H9 (cell line): ENCODE measurements around the gene WDR87. TPM values are rescaled to one million over a fixed set of nuclear protein-coding genes. Genes with fewer than 3 reads are reported as not detected.
A peak's percentile ranks its signal among the peaks of the same experiment; 100 is the strongest.

Source experiments
- DNase-seq: peaks from one replicate; pipeline ENCODE4 v3.0.0-alpha.2; 2017
- H2AFZ ChIP-seq: one replicate; pipeline ENCODE4 v1.6.1; 2013; ENCODE audit warnings: mild to moderate bottlenecking, low read length, control low read depth, moderate library complexity
- H2AK5ac ChIP-seq: 2 replicates; pipeline ENCODE4 v1.6.1; 2013; ENCODE audit warnings: low read length, control low read depth, mixed read lengths; ENCODE audit not compliant: insufficient read length
- H2BK120ac ChIP-seq: one replicate; pipeline ENCODE4 v1.6.1; 2013; ENCODE audit warnings: low read depth, mild to moderate bottlenecking, low read length, control low read depth, inconsistent platforms; ENCODE audit not compliant: poor library complexity, severe bottlenecking
- H2BK12ac ChIP-seq: 2 replicates; pipeline ENCODE4 v1.6.1; 2013; ENCODE audit warnings: low read length, control low read depth, mixed read lengths, low read depth; ENCODE audit not compliant: insufficient read length
- H2BK15ac ChIP-seq: 2 replicates; pipeline ENCODE4 v1.6.1; 2013; ENCODE audit warnings: low read depth, low read length, control low read depth
- H2BK20ac ChIP-seq: one replicate; pipeline ENCODE4 v1.6.1; 2013; ENCODE audit warnings: low read depth, mild to moderate bottlenecking, low read length, control low read depth, inconsistent platforms; ENCODE audit not compliant: poor library complexity, severe bottlenecking
- H2BK5ac ChIP-seq: 2 replicates; pipeline ENCODE4 v1.6.1; 2013; ENCODE audit warnings: low read length, control low read depth, mixed read lengths; ENCODE audit not compliant: insufficient read length
- H3K14ac ChIP-seq: 2 replicates; pipeline ENCODE4 v1.6.1; 2013; ENCODE audit warnings: low read length, control low read depth; ENCODE audit not compliant: insufficient read depth
- H3K18ac ChIP-seq: 2 replicates; pipeline ENCODE4 v1.6.1; 2013; ENCODE audit warnings: low read depth, mild to moderate bottlenecking, mixed read lengths, low read length, control low read depth; ENCODE audit not compliant: insufficient read length
- H3K23ac ChIP-seq: 2 replicates; pipeline ENCODE4 v1.6.1; 2013; ENCODE audit warnings: low read length, control low read depth, mixed read lengths, low read depth; ENCODE audit not compliant: insufficient read length
- H3K23me2 ChIP-seq: 2 replicates; pipeline ENCODE4 v1.6.1; 2013; ENCODE audit warnings: low read depth, mild to moderate bottlenecking, mixed read lengths, low read length, control low read depth; ENCODE audit not compliant: insufficient read length, poor library complexity, severe bottlenecking
- H3K27ac ChIP-seq: 2 replicates; pipeline ENCODE4 v1.5.1; 2013; ENCODE audit warnings: low read length, control low read depth, mixed read lengths, low read depth; ENCODE audit not compliant: insufficient read length
- H3K27me3 ChIP-seq: 2 replicates; pipeline ENCODE4 v1.6.1; 2013; ENCODE audit warnings: low read length, control low read depth, inconsistent platforms; ENCODE audit not compliant: insufficient read depth
- H3K4ac ChIP-seq: 2 replicates; pipeline ENCODE4 v1.6.1; 2013; ENCODE audit warnings: low read depth, mild to moderate bottlenecking, control low read depth, inconsistent platforms, low read length, moderate library complexity
- H3K4me1 ChIP-seq: 2 replicates; pipeline ENCODE4 v1.6.1; 2013; ENCODE audit warnings: low read length, control low read depth, inconsistent platforms; ENCODE audit not compliant: insufficient read depth
- H3K4me2 ChIP-seq: 2 replicates; pipeline ENCODE4 v1.6.1; 2013; ENCODE audit warnings: low read length, control low read depth, mixed read lengths; ENCODE audit not compliant: insufficient read length, insufficient read depth
- H3K56ac ChIP-seq: 2 replicates; pipeline ENCODE4 v1.6.1; 2013; ENCODE audit warnings: low read depth, mild to moderate bottlenecking, mixed read lengths, low read length, control low read depth; ENCODE audit not compliant: insufficient read length
- H3K79me1 ChIP-seq: 2 replicates; pipeline ENCODE4 v1.6.1; 2013; ENCODE audit warnings: low read depth, mild to moderate bottlenecking, moderate library complexity, low read length, control low read depth, inconsistent platforms; ENCODE audit not compliant: insufficient read depth, poor library complexity, severe bottlenecking
- H3K79me2 ChIP-seq: 2 replicates; pipeline ENCODE4 v1.6.1; 2013; ENCODE audit warnings: low read length, control low read depth, inconsistent platforms; ENCODE audit not compliant: insufficient read depth
- H3K9ac ChIP-seq: 2 replicates; pipeline ENCODE4 v1.6.1; 2013; ENCODE audit warnings: low read length, control low read depth, mixed read lengths; ENCODE audit not compliant: insufficient read length; ENCODE audit errors: extremely low read depth
- H3K9me3 ChIP-seq: one replicate; pipeline ENCODE4 v1.6.1; 2013; ENCODE audit warnings: low read depth, low read length, inconsistent platforms; ENCODE audit not compliant: control insufficient read depth
- H3T11ph ChIP-seq: one replicate; pipeline ENCODE4 v1.6.1; 2013; ENCODE audit warnings: mild to moderate bottlenecking, low read length, control low read depth, inconsistent platforms
- H4K20me1 ChIP-seq: one replicate; pipeline ENCODE4 v1.6.1; 2013; ENCODE audit not compliant: control insufficient read depth, insufficient read length, insufficient read depth
- H4K5ac ChIP-seq: 2 replicates; pipeline ENCODE4 v1.6.1; 2013; ENCODE audit warnings: low read depth, mild to moderate bottlenecking, mixed read lengths, low read length, control low read depth; ENCODE audit not compliant: insufficient read length
- H4K8ac ChIP-seq: replicated peaks from 2 replicates; pipeline ENCODE4 v1.6.1; 2013; ENCODE audit warnings: low read length, control low read depth, mixed read lengths, low read depth; ENCODE audit not compliant: insufficient read length
- H4K91ac ChIP-seq: 2 replicates; pipeline ENCODE4 v1.6.1; 2013; ENCODE audit warnings: low read depth, mild to moderate bottlenecking, moderate library complexity, mixed read lengths, low read length, control low read depth; ENCODE audit not compliant: insufficient read length
- H3K27ac Mint-ChIP-seq, 3 experiments: 2 replicates in 2 of 3; 3 replicates in 1 of 3; pipeline ENCODE4 v1.8.0; 2020 to 2021; ENCODE audit warnings: mixed read lengths in 3 of 3, mild to moderate bottlenecking in 1 of 3, moderate library complexity in 1 of 3
- H3K27me3 Mint-ChIP-seq: 2 replicates; pipeline ENCODE4 v1.8.0; 2021; ENCODE audit warnings: low read depth, mild to moderate bottlenecking, moderate library complexity, mixed read lengths
- H3K36me3 Mint-ChIP-seq, 3 experiments: 2 replicates in 2 of 3; 3 replicates in 1 of 3; pipeline ENCODE4 v1.8.0; 2020 to 2021; ENCODE audit warnings: low read depth in 3 of 3, mixed read lengths in 3 of 3; ENCODE audit not compliant: insufficient read depth in 1 of 3
- H3K4me1 Mint-ChIP-seq, 2 experiments: 2 replicates each; pipeline ENCODE4 v1.8.0; 2020; ENCODE audit warnings: mixed read lengths in 2 of 2
- H3K4me3 Mint-ChIP-seq, 2 experiments: 2 replicates in 1 of 2; 3 replicates in 1 of 2; pipeline ENCODE4 v1.8.0; 2020 to 2021; ENCODE audit warnings: mild to moderate bottlenecking in 2 of 2, mixed read lengths in 2 of 2, moderate library complexity in 1 of 2
- H3K9me3 Mint-ChIP-seq, 2 experiments: 2 replicates in 1 of 2; 3 replicates in 1 of 2; pipeline ENCODE4 v1.8.0; 2020; ENCODE audit warnings: mild to moderate bottlenecking in 2 of 2, mixed read lengths in 2 of 2, moderate library complexity in 1 of 2
- WGBS: extraction: QIAGEN DNeasy Blood & Tissue Kit; methylation state at CpG from one replicate; pipeline ENCODE4 v1.1.7; 2013; ENCODE audit warnings: missing lambda C conversion rate, low lambda C conversion rate, mixed read lengths; ENCODE audit not compliant: insufficient read length; ENCODE audit errors: extremely low coverage; 5-methylcytosine and 5-hydroxymethylcytosine counted together
- total RNA-seq: library from RNA; stranded (reverse); gene quantifications from 2 replicates; pipeline ENCODE4 v1.2.1, GENCODE V29; 2021
- TF ChIP-seq, protein P1 (sequence below): fragments of 200-600 bp; sonication (generic); conservative IDR thresholded peaks from 3 replicates; pipeline ENCODE4 v1.8.0; 2021; ENCODE audit warnings: antibody characterized with exemption, mild to moderate bottlenecking

WDR87 gene
- total RNA-seq, 1 experiment from 2014 or later = not detected

DNA sequence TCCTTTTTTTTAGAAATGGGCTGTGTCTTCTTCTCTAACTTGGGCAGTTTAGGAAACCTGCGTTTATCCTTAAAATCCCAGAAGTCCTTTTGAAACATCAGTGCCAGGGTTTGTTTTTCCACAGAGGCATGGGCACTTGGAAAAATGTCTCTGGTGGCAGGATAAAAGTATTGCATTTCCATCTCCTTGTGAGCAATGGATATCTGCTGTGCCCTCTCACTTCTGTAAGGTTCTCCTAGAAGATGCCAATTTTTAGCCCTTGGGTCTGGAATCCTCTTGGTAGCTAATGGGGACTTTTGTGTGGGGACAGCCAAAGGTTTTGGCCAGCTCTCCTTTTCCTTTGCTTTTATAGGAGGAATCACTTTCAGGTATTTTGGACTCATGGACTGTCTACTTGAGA, 21.0 kb downstream of the WDR87 start:
- Mint-ChIP-seq H3K27me3 (peaks cover 4% of the 10 kb centered on the region), H3K4me3 (no peak overlapping the region), H3K27ac (no peak overlapping the region), H3K36me3 (peaks cover 0 to 2% (median 0%) of the 10 kb centered on the region in 3 experiments; a peak in 2 of 7 replicates), H3K9me3 (peaks cover 22 to 29% of the 10 kb centered on the region in 2 experiments), H3K4me1 (no peaks in the 10 kb centered on the region)
- DNase-seq = no peak
- H4K20me1 ChIP-seq = no peaks in the 10 kb centered on the region
- H3K4me2 ChIP-seq = no peak overlapping the region
- WGBS = no CpG with 5 or more reads among the region's 1 CpG
- no peak overlapping the region for H3K18ac ChIP-seq
- no peak overlapping the region for H3K14ac ChIP-seq
- no peaks in the 10 kb centered on the region for H3K4me1 ChIP-seq
- no peak overlapping the region for H4K8ac ChIP-seq
- H4K91ac ChIP-seq = no peak overlapping the region
- H3K56ac ChIP-seq = no peak overlapping the region
- H3K27me3 ChIP-seq = no peaks in the 10 kb centered on the region
- TF ChIP-seq, protein P1, sequence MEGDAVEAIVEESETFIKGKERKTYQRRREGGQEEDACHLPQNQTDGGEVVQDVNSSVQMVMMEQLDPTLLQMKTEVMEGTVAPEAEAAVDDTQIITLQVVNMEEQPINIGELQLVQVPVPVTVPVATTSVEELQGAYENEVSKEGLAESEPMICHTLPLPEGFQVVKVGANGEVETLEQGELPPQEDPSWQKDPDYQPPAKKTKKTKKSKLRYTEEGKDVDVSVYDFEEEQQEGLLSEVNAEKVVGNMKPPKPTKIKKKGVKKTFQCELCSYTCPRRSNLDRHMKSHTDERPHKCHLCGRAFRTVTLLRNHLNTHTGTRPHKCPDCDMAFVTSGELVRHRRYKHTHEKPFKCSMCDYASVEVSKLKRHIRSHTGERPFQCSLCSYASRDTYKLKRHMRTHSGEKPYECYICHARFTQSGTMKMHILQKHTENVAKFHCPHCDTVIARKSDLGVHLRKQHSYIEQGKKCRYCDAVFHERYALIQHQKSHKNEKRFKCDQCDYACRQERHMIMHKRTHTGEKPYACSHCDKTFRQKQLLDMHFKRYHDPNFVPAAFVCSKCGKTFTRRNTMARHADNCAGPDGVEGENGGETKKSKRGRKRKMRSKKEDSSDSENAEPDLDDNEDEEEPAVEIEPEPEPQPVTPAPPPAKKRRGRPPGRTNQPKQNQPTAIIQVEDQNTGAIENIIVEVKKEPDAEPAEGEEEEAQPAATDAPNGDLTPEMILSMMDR = peak; percentile 24; the same call in 2 of the 3 replicates
- no peak overlapping the region for H2AK5ac ChIP-seq
- H3T11ph ChIP-seq = no peak overlapping the region
- no peaks in the 10 kb centered on the region for H3K79me1 ChIP-seq
- no peak overlapping the region for H2BK20ac ChIP-seq
- H4K5ac ChIP-seq = no peak overlapping the region
- H3K9me3 ChIP-seq = no peaks in the 10 kb centered on the region
- no peaks in the 10 kb centered on the region for H3K23me2 ChIP-seq
- H3K4ac ChIP-seq = no peak overlapping the region
- no peak overlapping the region for H3K23ac ChIP-seq
- H2BK120ac ChIP-seq = no peak overlapping the region
- H2BK5ac ChIP-seq = no peak overlapping the region
- H3K79me2 ChIP-seq = no peaks in the 10 kb centered on the region
- H2BK15ac ChIP-seq = no peak overlapping the region
- no peak overlapping the region for H2BK12ac ChIP-seq
- H3K9ac ChIP-seq = no peak overlapping the region
- H3K27ac ChIP-seq = no peak overlapping the region
- H2AFZ ChIP-seq = no peak overlapping the region
